HepG2 (cell line): ENCODE results near the gene CFAP300. TPM values are rescaled to one million over a fixed set of nuclear protein-coding genes. Genes with fewer than 3 reads are reported as not detected.

ENCODE experiments used
- FIP1L1 ChIP-seq: fragments of 200-400 bp; formaldehyde crosslinking; IDR thresholded peaks from 2 replicates; pipeline ENCODE4 v1.6.1; 2018; ENCODE audit warnings: low read depth, mild to moderate bottlenecking, low read length, moderate library complexity, borderline replicate concordance; ENCODE audit not compliant: insufficient read depth
- FOSL2 ChIP-seq: sonication (generic); formaldehyde crosslinking; IDR thresholded peaks from 2 replicates; pipeline ENCODE4 v1.4.0; 2020; ENCODE audit warnings: missing genetic modification reagents
- KMT2B ChIP-seq: IDR thresholded peaks from 2 replicates; pipeline ENCODE4 v1.6.1; 2016; ENCODE audit warnings: missing genetic modification reagents, missing compliant biosample characterization
- PREB ChIP-seq: sonication (generic); formaldehyde crosslinking; IDR thresholded peaks from 2 replicates; pipeline ENCODE4 v1.4.0; 2020; ENCODE audit warnings: missing genetic modification reagents
- RFX1 ChIP-seq: fragments of 450-650 bp; IDR thresholded peaks from 2 replicates; pipeline ENCODE4 v1.6.1; 2017
- SMAD9 ChIP-seq: sonication (generic); formaldehyde crosslinking; IDR thresholded peaks from 2 replicates; pipeline ENCODE4 v1.5.1; 2020; ENCODE audit warnings: mild to moderate bottlenecking, missing genetic modification reagents
- SNAI1 ChIP-seq: sonication (generic); formaldehyde crosslinking; IDR thresholded peaks from 2 replicates; pipeline ENCODE4 v1.5.0; 2020; ENCODE audit warnings: mild to moderate bottlenecking, missing genetic modification reagents, borderline replicate concordance
- ZMAT3 ChIP-seq: sonication (generic); formaldehyde crosslinking; conservative IDR thresholded peaks from 2 replicates; pipeline ENCODE4 v1.7.0; 2021; ENCODE audit warnings: missing genetic modification reagents
- ZNF451 ChIP-seq: sonication (generic); formaldehyde crosslinking; IDR thresholded peaks from 2 replicates; pipeline ENCODE4 v1.5.0; 2020; ENCODE audit warnings: mild to moderate bottlenecking, missing genetic modification reagents
- ZNF598 ChIP-seq: sonication (generic); formaldehyde crosslinking; IDR thresholded peaks from 2 replicates; pipeline ENCODE4 v1.5.1; 2020; ENCODE audit warnings: mild to moderate bottlenecking, missing genetic modification reagents, borderline replicate concordance
- ZNF670 ChIP-seq: sonication (generic); formaldehyde crosslinking; IDR thresholded peaks from 2 replicates; pipeline ENCODE4 v1.8.0; 2022; ENCODE audit warnings: mild to moderate bottlenecking, missing genetic modification reagents, borderline replicate concordance
- ZNF720 ChIP-seq: sonication (generic); formaldehyde crosslinking; IDR thresholded peaks from 2 replicates; pipeline ENCODE4 v1.4.0; 2020; ENCODE audit warnings: missing genetic modification reagents
- polyA plus RNA-seq, 8 experiments: library from polyadenylated mRNA; depleted of rRNA in 3 of 8; stranded (reverse) in 7 of 8; unstranded in 1 of 8; fragments of >200 nt; fragmentation: Illumina TruSeq in 4 of 8; extraction: Trizol in 4 of 8; gene quantifications; 2 replicates each; pipeline versions ENCODE4 v1.2.1 to v1.2.3, GENCODE V29; 2011 to 2016; ENCODE audit warnings: low read depth in 4 of 8, missing spikeins in 1 of 8, mixed read lengths in 1 of 8; ENCODE audit not compliant: insufficient read depth in 1 of 8
- total RNA-seq, 5 experiments: library from RNA; depleted of rRNA; stranded (reverse); fragments of >200 nt; fragmentation: Illumina TruSeq; extraction: Trizol; gene quantifications; 2 replicates each; pipeline ENCODE4 v1.2.3, GENCODE V29; 2016; ENCODE audit warnings: low read depth in 1 of 5
- TF ChIP-seq, protein P1 (sequence below): sonication (generic); formaldehyde crosslinking; IDR thresholded peaks from 2 replicates; pipeline ENCODE4 v1.8.1; 2022; ENCODE audit warnings: low read depth, mild to moderate bottlenecking, missing genetic modification reagents
- TF ChIP-seq, protein P2 (sequence below): sonication (generic); formaldehyde crosslinking; IDR thresholded peaks from 2 replicates; pipeline ENCODE4 v1.8.0; 2022; ENCODE audit warnings: missing genetic modification reagents, mild to moderate bottlenecking, borderline replicate concordance
- TF ChIP-seq, protein P3 (sequence below): sonication (generic); formaldehyde crosslinking; IDR thresholded peaks from 2 replicates; pipeline ENCODE4 v1.8.1; 2023; ENCODE audit warnings: mild to moderate bottlenecking, missing genetic modification reagents
- TF ChIP-seq, protein P4 (sequence below): sonication (generic); formaldehyde crosslinking; IDR thresholded peaks from 2 replicates; pipeline ENCODE4 v1.9.0; 2022; ENCODE audit warnings: low read depth, missing genetic modification reagents
- TF ChIP-seq, protein P5 (sequence below): sonication (generic); formaldehyde crosslinking; IDR thresholded peaks from 2 replicates; pipeline ENCODE4 v1.5.0; 2020; ENCODE audit warnings: missing genetic modification reagents, mild to moderate bottlenecking, borderline replicate concordance
- TF ChIP-seq, protein P6 (sequence below): sonication (generic); formaldehyde crosslinking; IDR thresholded peaks from 2 replicates; pipeline ENCODE4 v1.4.0; 2020; ENCODE audit warnings: missing genetic modification reagents

CFAP300 gene
- total and polyA plus RNA-seq, 2 of the 13 experiments (the other 11 are each of a cell fraction or from before 2014, with no cell fraction given): not detected

DNA sequence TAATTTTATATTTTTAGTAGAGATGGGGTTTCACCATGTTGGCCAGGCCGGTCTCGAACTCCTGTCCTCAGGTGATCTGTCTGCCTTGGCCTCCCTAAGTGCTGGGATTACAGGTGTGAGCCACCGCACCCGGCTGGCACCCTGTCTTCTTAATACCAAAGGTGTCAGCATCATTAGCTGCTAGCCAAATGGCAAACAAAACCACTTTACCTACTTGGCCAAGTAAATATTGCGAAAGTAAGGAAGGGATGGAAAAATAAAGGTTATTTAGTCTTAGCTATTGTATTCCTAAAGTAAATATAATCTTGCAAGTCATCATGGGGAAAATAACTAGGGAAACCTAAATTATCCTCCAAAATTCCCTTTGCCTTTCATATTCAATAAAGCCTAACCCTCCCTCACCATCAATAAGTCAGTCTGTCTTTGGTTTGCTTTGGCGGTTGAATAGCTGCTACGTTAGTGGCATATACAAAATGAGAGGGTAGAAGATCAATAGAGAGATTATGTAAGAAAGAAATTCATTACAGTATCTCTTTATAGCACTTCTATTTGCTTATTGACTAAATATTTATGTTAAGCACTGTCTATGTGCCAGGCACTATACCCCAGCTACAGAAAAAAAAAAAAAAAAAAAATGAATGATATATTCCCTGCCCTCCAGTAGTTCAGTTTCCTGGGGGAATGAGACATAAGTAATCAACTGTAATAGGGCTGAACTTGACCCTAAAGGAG, 40.2 kb upstream of the CFAP300 start (continued):
- TF ChIP-seq RFX1: no peak
- TF ChIP-seq, protein P1, sequence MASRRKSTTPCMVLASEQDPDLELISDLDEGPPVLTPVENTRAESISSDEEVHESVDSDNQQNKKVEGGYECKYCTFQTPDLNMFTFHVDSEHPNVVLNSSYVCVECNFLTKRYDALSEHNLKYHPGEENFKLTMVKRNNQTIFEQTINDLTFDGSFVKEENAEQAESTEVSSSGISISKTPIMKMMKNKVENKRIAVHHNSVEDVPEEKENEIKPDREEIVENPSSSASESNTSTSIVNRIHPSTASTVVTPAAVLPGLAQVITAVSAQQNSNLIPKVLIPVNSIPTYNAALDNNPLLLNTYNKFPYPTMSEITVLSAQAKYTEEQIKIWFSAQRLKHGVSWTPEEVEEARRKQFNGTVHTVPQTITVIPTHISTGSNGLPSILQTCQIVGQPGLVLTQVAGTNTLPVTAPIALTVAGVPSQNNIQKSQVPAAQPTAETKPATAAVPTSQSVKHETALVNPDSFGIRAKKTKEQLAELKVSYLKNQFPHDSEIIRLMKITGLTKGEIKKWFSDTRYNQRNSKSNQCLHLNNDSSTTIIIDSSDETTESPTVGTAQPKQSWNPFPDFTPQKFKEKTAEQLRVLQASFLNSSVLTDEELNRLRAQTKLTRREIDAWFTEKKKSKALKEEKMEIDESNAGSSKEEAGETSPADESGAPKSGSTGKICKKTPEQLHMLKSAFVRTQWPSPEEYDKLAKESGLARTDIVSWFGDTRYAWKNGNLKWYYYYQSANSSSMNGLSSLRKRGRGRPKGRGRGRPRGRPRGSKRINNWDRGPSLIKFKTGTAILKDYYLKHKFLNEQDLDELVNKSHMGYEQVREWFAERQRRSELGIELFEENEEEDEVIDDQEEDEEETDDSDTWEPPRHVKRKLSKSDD (CRISPR knock-in tag): no peak
- no peak for TF ChIP-seq SNAI1
- TF ChIP-seq FOSL2 (CRISPR knock-in tag): peak; percentile 75
- TF ChIP-seq ZNF598 (CRISPR knock-in tag): no peak
- TF ChIP-seq, protein P2, sequence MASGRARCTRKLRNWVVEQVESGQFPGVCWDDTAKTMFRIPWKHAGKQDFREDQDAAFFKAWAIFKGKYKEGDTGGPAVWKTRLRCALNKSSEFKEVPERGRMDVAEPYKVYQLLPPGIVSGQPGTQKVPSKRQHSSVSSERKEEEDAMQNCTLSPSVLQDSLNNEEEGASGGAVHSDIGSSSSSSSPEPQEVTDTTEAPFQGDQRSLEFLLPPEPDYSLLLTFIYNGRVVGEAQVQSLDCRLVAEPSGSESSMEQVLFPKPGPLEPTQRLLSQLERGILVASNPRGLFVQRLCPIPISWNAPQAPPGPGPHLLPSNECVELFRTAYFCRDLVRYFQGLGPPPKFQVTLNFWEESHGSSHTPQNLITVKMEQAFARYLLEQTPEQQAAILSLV (CRISPR knock-in tag): no peak
- TF ChIP-seq, protein P3, sequence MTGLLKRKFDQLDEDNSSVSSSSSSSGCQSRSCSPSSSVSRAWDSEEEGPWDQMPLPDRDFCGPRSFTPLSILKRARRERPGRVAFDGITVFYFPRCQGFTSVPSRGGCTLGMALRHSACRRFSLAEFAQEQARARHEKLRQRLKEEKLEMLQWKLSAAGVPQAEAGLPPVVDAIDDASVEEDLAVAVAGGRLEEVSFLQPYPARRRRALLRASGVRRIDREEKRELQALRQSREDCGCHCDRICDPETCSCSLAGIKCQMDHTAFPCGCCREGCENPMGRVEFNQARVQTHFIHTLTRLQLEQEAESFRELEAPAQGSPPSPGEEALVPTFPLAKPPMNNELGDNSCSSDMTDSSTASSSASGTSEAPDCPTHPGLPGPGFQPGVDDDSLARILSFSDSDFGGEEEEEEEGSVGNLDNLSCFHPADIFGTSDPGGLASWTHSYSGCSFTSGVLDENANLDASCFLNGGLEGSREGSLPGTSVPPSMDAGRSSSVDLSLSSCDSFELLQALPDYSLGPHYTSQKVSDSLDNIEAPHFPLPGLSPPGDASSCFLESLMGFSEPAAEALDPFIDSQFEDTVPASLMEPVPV (CRISPR knock-in tag): no peak
- TF ChIP-seq ZNF451 (CRISPR knock-in tag): no peak
- TF ChIP-seq ZNF720 (CRISPR knock-in tag): no peak
- TF ChIP-seq KMT2B (CRISPR knock-in tag): peak; percentile 18; the same call in 1 of the 2 replicates
- TF ChIP-seq ZNF670 (CRISPR knock-in tag): no peak
- no peak for TF ChIP-seq FIP1L1
- no peak for TF ChIP-seq ZMAT3 (CRISPR knock-in tag)
- TF ChIP-seq, protein P4, sequence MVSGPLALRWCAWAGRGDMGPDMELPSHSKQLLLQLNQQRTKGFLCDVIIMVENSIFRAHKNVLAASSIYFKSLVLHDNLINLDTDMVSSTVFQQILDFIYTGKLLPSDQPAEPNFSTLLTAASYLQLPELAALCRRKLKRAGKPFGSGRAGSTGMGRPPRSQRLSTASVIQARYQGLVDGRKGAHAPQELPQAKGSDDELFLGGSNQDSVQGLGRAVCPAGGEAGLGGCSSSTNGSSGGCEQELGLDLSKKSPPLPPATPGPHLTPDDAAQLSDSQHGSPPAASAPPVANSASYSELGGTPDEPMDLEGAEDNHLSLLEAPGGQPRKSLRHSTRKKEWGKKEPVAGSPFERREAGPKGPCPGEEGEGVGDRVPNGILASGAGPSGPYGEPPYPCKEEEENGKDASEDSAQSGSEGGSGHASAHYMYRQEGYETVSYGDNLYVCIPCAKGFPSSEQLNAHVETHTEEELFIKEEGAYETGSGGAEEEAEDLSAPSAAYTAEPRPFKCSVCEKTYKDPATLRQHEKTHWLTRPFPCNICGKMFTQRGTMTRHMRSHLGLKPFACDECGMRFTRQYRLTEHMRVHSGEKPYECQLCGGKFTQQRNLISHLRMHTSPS (CRISPR knock-in tag): peak; percentile 69
- no peak for TF ChIP-seq PREB (CRISPR knock-in tag)
- no peak for TF ChIP-seq SMAD9 (CRISPR knock-in tag)
- TF ChIP-seq, protein P5, sequence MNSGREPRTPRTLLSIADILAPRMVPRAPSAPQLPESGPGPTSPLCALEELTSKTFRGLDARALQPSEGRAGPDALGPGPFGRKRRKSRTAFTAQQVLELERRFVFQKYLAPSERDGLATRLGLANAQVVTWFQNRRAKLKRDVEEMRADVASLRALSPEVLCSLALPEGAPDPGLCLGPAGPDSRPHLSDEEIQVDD: no peak
- TF ChIP-seq, protein P6, sequence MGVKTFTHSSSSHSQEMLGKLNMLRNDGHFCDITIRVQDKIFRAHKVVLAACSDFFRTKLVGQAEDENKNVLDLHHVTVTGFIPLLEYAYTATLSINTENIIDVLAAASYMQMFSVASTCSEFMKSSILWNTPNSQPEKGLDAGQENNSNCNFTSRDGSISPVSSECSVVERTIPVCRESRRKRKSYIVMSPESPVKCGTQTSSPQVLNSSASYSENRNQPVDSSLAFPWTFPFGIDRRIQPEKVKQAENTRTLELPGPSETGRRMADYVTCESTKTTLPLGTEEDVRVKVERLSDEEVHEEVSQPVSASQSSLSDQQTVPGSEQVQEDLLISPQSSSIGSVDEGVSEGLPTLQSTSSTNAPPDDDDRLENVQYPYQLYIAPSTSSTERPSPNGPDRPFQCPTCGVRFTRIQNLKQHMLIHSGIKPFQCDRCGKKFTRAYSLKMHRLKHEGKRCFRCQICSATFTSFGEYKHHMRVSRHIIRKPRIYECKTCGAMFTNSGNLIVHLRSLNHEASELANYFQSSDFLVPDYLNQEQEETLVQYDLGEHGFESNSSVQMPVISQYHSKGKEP (CRISPR knock-in tag): no peak
